K562 (cell line): ENCODE results near the gene WDR90. TPM values are rescaled to one million over a fixed set of nuclear protein-coding genes. Genes with fewer than 3 reads are reported as not detected.

Experiments used
- ARID2 ChIP-seq: fragments of 450-650 bp; IDR thresholded peaks from 2 replicates; pipeline ENCODE4 v1.6.1; 2017; ENCODE audit warnings: antibody characterized with exemption, mild to moderate bottlenecking
- BHLHE40 ChIP-seq: IDR thresholded peaks from 2 replicates; pipeline ENCODE4 v1.6.1; 2011; ENCODE audit warnings: low read length, improper control_type of control experiment
- CAMTA2 ChIP-seq: fragments of 250-450 bp; sonication (Bioruptor Pico); conservative IDR thresholded peaks from 2 replicates; pipeline ENCODE4 v1.5.1; 2022
- EGR1 ChIP-seq: fragments of 450-650 bp; conservative IDR thresholded peaks from 2 replicates; pipeline ENCODE4 v1.6.1; 2017; ENCODE audit warnings: mild to moderate bottlenecking
- FOXM1 ChIP-seq, 2 experiments: fragments of 450-650 bp in 1 of 2; sonication (generic) in 1 of 2; formaldehyde crosslinking in 1 of 2; IDR thresholded peaks; 2 replicates each; pipeline versions ENCODE4 v1.6.1 to v1.9.0; 2017 to 2022; ENCODE audit warnings: low read depth in 2 of 2, mild to moderate bottlenecking in 2 of 2, missing genetic modification reagents in 1 of 2, moderate library complexity in 1 of 2
- KDM5B ChIP-seq: fragments of 200-600 bp; sonication (generic); IDR thresholded peaks from 2 replicates; pipeline ENCODE4 v1.6.1; 2012; ENCODE audit warnings: low read depth, mild to moderate bottlenecking, moderate library complexity, low read length, control low read depth, inconsistent platforms; ENCODE audit not compliant: insufficient replicate concordance
- MAZ ChIP-seq, 2 experiments: fragments of 450-650 bp in 1 of 2; sonication (generic) in 1 of 2; formaldehyde crosslinking; IDR thresholded peaks in 1 of 2; conservative IDR thresholded peaks in 1 of 2; 2 replicates each; pipeline versions ENCODE4 v1.4.0 to v1.5.0; 2020; ENCODE audit warnings: mild to moderate bottlenecking in 1 of 2, missing genetic modification reagents in 1 of 2
- MTA3 ChIP-seq: fragments of 450-650 bp; formaldehyde crosslinking; IDR thresholded peaks from 2 replicates; pipeline ENCODE4 v1.6.1; 2017; ENCODE audit warnings: mild to moderate bottlenecking, borderline replicate concordance
- NFYB ChIP-seq: IDR thresholded peaks from 2 replicates; pipeline ENCODE4 v1.6.1; 2011; ENCODE audit warnings: mild to moderate bottlenecking, moderate library complexity; ENCODE audit not compliant: insufficient read length; ENCODE audit errors: extremely low read depth
- NR4A1 ChIP-seq, 2 experiments: fragments of 250-450 bp in 1 of 2; fragments of 450-650 bp in 1 of 2; sonication (Bioruptor Pico) in 1 of 2; IDR thresholded peaks; 2 replicates each; pipeline versions ENCODE4 v1.4.0 to v1.6.1; 2016 to 2020; ENCODE audit warnings: mild to moderate bottlenecking in 2 of 2, missing compliant biosample characterization in 1 of 2, missing genetic modification characterization in 1 of 2, moderate library complexity in 1 of 2
- NRF1 ChIP-seq, 2 experiments: fragments of 450-650 bp; IDR thresholded peaks in 1 of 2; conservative IDR thresholded peaks in 1 of 2; 2 replicates each; pipeline ENCODE4 v1.6.1; 2014; ENCODE audit warnings: mild to moderate bottlenecking in 2 of 2
- NUFIP1 ChIP-seq: fragments of 450-650 bp; IDR thresholded peaks from 2 replicates; pipeline ENCODE4 v1.6.1; 2018; ENCODE audit not compliant: partially characterized antibody
- POLR2H ChIP-seq: IDR thresholded peaks from 2 replicates; pipeline ENCODE4 v1.6.1; 2016; ENCODE audit warnings: missing genetic modification characterization, low read depth, mild to moderate bottlenecking, control low read depth, missing compliant biosample characterization, moderate library complexity
- PRMT5 ChIP-seq: sonication (generic); formaldehyde crosslinking; IDR thresholded peaks from 2 replicates; pipeline ENCODE4 v1.5.0; 2020; ENCODE audit warnings: missing genetic modification reagents
- RBFOX2 ChIP-seq: fragments of 200-400 bp; formaldehyde crosslinking; IDR thresholded peaks from 2 replicates; pipeline ENCODE4 v1.6.1; 2017; ENCODE audit warnings: low read depth, mild to moderate bottlenecking, low read length, moderate library complexity
- SOX6 ChIP-seq: fragments of 450-650 bp; IDR thresholded peaks from 2 replicates; pipeline ENCODE4 v1.6.1; 2014; ENCODE audit warnings: mild to moderate bottlenecking
- ZNF133 ChIP-seq: fragments of 250-450 bp; sonication (Bioruptor Pico); IDR thresholded peaks from 2 replicates; pipeline ENCODE4 v1.4.0; 2020; ENCODE audit warnings: mild to moderate bottlenecking
- ZNF134 ChIP-seq: fragments of 250-450 bp; sonication (Bioruptor Pico); conservative IDR thresholded peaks from 2 replicates; pipeline ENCODE4 v1.4.0; 2020
- ZNF695 ChIP-seq: fragments of 450-650 bp; formaldehyde crosslinking; IDR thresholded peaks from 2 replicates; pipeline ENCODE4 v1.4.0; 2020; ENCODE audit warnings: mild to moderate bottlenecking, moderate library complexity
- polyA plus RNA-seq, 8 experiments: library from polyadenylated mRNA; depleted of rRNA in 4 of 8; stranded (reverse) in 5 of 8; unstranded in 3 of 8; fragments of >200 nt; fragmentation: Nextera tagmentation in 2 of 8; fragmentation: Illumina TruSeq in 1 of 8; extraction: Ambion mirVana in 2 of 8; extraction: Trizol in 1 of 8; gene quantifications; 2 replicates each; pipeline versions ENCODE4 v1.2.1 to v1.2.3, GENCODE V29; 2011 to 2014; ENCODE audit warnings: inconsistent platforms in 1 of 8, missing spikeins in 1 of 8
- total RNA-seq, 7 experiments: library from RNA; depleted of rRNA in 6 of 7; stranded (reverse); fragments of >200 nt in 6 of 7; fragmentation: Illumina TruSeq in 2 of 7; extraction: Trizol in 2 of 7; gene quantifications; 2 replicates each; pipeline versions ENCODE4 v1.2.1 to v1.2.3, GENCODE V29; 2011 to 2021; ENCODE audit warnings: low replicate concordance in 1 of 7
- TF ChIP-seq, protein P1 (sequence below), 3 experiments: fragments of 200-800 bp in 1 of 3; sonication (Bioruptor generic) in 1 of 3; sonication (generic) in 1 of 3; formaldehyde crosslinking in 1 of 3; IDR thresholded peaks; 2 replicates each; pipeline versions ENCODE4 v1.6.1 to v1.8.0; 2016 to 2022; ENCODE audit warnings: mild to moderate bottlenecking in 2 of 3, missing compliant biosample characterization in 2 of 3, missing genetic modification characterization in 2 of 3, missing genetic modification reagents in 1 of 3
- TF ChIP-seq, protein P2 (sequence below): fragments of 450-650 bp; IDR thresholded peaks from 2 replicates; pipeline ENCODE4 v1.6.1; 2018; ENCODE audit warnings: mild to moderate bottlenecking, low read depth; ENCODE audit not compliant: partially characterized antibody
- TF ChIP-seq, protein P3 (sequence below), 2 experiments: fragments of 450-650 bp; conservative IDR thresholded peaks; 2 replicates each; pipeline ENCODE4 v1.6.1; 2017; ENCODE audit warnings: mild to moderate bottlenecking in 2 of 2, moderate library complexity in 2 of 2

The WDR90 gene
- total and polyA plus RNA-seq, 9 of the 15 experiments (the other 6 are each of a cell fraction or from before 2014, with no cell fraction given), result 0.44 to 12.6 (median 3.3) TPM

DNA sequence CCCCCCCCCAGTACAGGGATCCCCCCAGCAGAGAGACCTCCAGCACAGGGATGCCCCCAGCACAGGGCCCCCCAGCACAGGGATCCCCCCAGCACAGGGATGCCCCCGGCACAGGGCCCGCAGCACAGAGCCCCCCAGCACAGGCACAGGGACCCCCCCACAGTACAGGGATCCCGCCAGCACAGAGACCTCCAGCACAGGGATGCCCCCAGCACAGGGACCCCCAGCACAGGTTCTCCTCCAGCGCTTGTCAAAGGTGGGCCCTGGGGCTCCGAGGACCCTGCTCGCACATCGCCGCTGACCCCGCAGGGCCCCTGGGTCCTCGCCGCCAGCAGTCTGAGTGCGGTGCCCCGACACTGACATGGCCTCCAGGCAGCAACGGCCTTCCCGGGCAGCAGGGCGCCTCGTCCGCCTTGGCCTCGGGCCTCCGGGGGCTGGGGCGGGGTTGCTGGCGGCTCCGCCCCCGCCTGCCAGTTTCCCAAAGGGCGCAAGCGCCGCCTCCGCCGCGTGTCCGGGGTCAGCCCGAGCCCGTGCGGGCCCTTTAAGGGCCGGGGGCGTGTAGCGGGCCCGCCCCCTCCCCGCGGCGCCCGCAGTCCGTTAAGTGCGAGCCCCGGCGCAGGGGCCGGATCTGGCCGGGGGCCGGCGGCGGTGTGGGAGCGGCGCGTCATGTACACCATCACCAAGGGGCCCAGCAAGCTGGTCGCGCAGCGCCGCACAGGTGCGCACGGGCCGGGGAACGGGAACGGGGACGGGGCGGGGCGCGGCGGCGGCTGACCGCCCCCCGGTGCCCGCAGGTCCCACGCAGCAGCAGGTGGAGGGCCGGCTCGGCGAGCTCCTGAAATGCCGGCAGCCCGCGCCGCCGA is 7.6 kb upstream of the WDR90 start, which contains the start of gene MCRIP2 (continued):
- peak; percentile 83 for TF ChIP-seq RBFOX2
- TF ChIP-seq, protein P1, sequence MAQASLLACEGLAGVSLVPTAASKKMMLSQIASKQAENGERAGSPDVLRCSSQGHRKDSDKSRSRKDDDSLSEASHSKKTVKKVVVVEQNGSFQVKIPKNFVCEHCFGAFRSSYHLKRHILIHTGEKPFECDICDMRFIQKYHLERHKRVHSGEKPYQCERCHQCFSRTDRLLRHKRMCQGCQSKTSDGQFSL (CRISPR knock-in tag; IDR thresholded peaks at IDR 0.05), result no peak
- TF ChIP-seq, protein P1 (tag; IDR thresholded peaks at IDR 0.05), result 0 out of 4 replicates have a peak, but pooled peaks of 1 of the 2 experiments have one; percentile 30
- TF ChIP-seq SOX6, result peak; percentile 21; the same call in 1 of the 2 replicates
- 0 out of 2 replicates have a peak, but pooled peaks have one; percentile 32 for TF ChIP-seq NR4A1 (CRISPR knock-in tag; IDR thresholded peaks at IDR 0.05)
- TF ChIP-seq NR4A1 (tag; IDR thresholded peaks at IDR 0.05), result no peak
- TF ChIP-seq BHLHE40, result peak; percentile 76
- TF ChIP-seq KDM5B, result peak; percentile 93
- TF ChIP-seq ARID2, result no peak
- TF ChIP-seq, protein P2, sequence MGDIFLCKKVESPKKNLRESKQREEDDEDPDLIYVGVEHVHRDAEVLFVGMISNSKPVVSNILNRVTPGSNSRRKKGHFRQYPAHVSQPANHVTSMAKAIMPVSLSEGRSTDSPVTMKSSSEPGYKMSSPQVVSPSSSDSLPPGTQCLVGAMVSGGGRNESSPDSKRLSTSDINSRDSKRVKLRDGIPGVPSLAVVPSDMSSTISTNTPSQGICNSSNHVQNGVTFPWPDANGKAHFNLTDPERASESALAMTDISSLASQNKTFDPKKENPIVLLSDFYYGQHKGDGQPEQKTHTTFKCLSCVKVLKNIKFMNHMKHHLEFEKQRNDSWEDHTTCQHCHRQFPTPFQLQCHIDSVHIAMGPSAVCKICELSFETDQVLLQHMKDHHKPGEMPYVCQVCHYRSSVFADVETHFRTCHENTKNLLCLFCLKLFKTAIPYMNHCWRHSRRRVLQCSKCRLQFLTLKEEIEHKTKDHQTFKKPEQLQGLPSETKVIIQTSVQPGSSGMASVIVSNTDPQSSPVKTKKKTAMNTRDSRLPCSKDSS, result no peak
- TF ChIP-seq MTA3, result peak; percentile 62
- peak; percentile 88 for TF ChIP-seq EGR1
- TF ChIP-seq MAZ (CRISPR knock-in tag; conservative IDR thresholded peaks at IDR 0.05 in 1 of 2, IDR thresholded peaks at IDR 0.05 in 1 of 2), result peak; percentile 57 to 70; a peak in 3 of 4 replicates
- no peak for TF ChIP-seq NFYB
- TF ChIP-seq, protein P3, sequence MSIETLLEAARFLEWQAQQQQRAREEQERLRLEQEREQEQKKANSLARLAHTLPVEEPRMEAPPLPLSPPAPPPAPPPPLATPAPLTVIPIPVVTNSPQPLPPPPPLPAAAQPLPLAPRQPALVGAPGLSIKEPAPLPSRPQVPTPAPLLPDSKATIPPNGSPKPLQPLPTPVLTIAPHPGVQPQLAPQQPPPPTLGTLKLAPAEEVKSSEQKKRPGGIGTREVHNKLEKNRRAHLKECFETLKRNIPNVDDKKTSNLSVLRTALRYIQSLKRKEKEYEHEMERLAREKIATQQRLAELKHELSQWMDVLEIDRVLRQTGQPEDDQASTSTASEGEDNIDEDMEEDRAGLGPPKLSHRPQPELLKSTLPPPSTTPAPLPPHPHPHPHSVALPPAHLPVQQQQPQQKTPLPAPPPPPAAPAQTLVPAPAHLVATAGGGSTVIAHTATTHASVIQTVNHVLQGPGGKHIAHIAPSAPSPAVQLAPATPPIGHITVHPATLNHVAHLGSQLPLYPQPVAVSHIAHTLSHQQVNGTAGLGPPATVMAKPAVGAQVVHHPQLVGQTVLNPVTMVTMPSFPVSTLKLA (conservative IDR thresholded peaks at IDR 0.05), result peak; percentile 26 to 68; a peak in 1 of 4 replicates
- no peak for TF ChIP-seq PRMT5 (CRISPR knock-in tag)
- no peak for TF ChIP-seq ZNF134
- peak; percentile 57 for TF ChIP-seq POLR2H (tag)
- no peak for TF ChIP-seq NUFIP1
- no peak for TF ChIP-seq FOXM1 (IDR thresholded peaks at IDR 0.05; ENCODE audit: low read depth)
- peak; percentile 78; the same call in 1 of the 2 replicates for TF ChIP-seq FOXM1 (CRISPR knock-in tag; IDR thresholded peaks at IDR 0.05; ENCODE audit: low read depth)
- TF ChIP-seq CAMTA2 (CRISPR knock-in tag), result no peak
- peak; percentile 85 to 86 for TF ChIP-seq NRF1 (conservative IDR thresholded peaks at IDR 0.05 in 1 of 2, IDR thresholded peaks at IDR 0.05 in 1 of 2)
- TF ChIP-seq ZNF133 (CRISPR knock-in tag), result no peak
- TF ChIP-seq ZNF695 (CRISPR knock-in tag), result no peak
